HepG2 (cell line): ENCODE measurements around the gene DPM2. TPM values are rescaled to one million over a fixed set of nuclear protein-coding genes. Genes with fewer than 3 reads are reported as not detected.

Source experiments
- BATF2 ChIP-seq: sonication (generic); formaldehyde crosslinking; IDR thresholded peaks from 2 replicates; pipeline ENCODE4 v1.8.0; 2022; ENCODE audit warnings: mild to moderate bottlenecking, missing genetic modification reagents, moderate library complexity
- BORCS8-MEF2B ChIP-seq: sonication (generic); formaldehyde crosslinking; IDR thresholded peaks from 2 replicates; pipeline ENCODE4 v1.8.0; 2022; ENCODE audit warnings: mild to moderate bottlenecking, missing genetic modification reagents
- ELF3 ChIP-seq: IDR thresholded peaks from 2 replicates; pipeline ENCODE4 v1.6.1; 2016; ENCODE audit warnings: missing genetic modification reagents, missing compliant biosample characterization
- HNF4A ChIP-seq: sonication (generic); formaldehyde crosslinking; IDR thresholded peaks from 2 replicates; pipeline ENCODE4 v1.4.0; 2020; ENCODE audit warnings: missing genetic modification reagents
- JARID2 ChIP-seq: sonication (generic); formaldehyde crosslinking; IDR thresholded peaks from 2 replicates; pipeline ENCODE4 v1.8.1; 2023; ENCODE audit warnings: missing genetic modification reagents, inconsistent platforms; ENCODE audit not compliant: insufficient replicate concordance
- KDM2A ChIP-seq: sonication (generic); formaldehyde crosslinking; IDR thresholded peaks from 2 replicates; pipeline ENCODE4 v1.4.0; 2020; ENCODE audit warnings: low read depth, missing genetic modification reagents, borderline replicate concordance
- MAX ChIP-seq: IDR thresholded peaks from 2 replicates; pipeline ENCODE4 v1.6.1; 2012; ENCODE audit warnings: inconsistent platforms
- NR1H2 ChIP-seq: sonication (generic); formaldehyde crosslinking; IDR thresholded peaks from 2 replicates; pipeline ENCODE4 v1.8.1; 2022; ENCODE audit warnings: low read depth, missing genetic modification reagents, borderline replicate concordance
- RBAK ChIP-seq: sonication (generic); formaldehyde crosslinking; IDR thresholded peaks from 2 replicates; pipeline ENCODE4 v1.5.1; 2020; ENCODE audit warnings: mild to moderate bottlenecking, missing genetic modification reagents
- SIN3B ChIP-seq: fragments of 150-350 bp; IDR thresholded peaks from 2 replicates; pipeline ENCODE4 v1.6.1; 2014; ENCODE audit warnings: low read length
- YEATS4 ChIP-seq: sonication (generic); formaldehyde crosslinking; IDR thresholded peaks from 2 replicates; pipeline ENCODE4 v1.4.0; 2020; ENCODE audit warnings: missing genetic modification reagents, borderline replicate concordance
- ZFAT ChIP-seq: sonication (generic); formaldehyde crosslinking; conservative IDR thresholded peaks from 2 replicates; pipeline ENCODE4 v1.8.1; 2023; ENCODE audit warnings: missing genetic modification reagents, inconsistent platforms
- ZNF12 ChIP-seq: sonication (generic); formaldehyde crosslinking; IDR thresholded peaks from 2 replicates; pipeline ENCODE4 v1.5.0; 2020; ENCODE audit warnings: missing genetic modification reagents
- ZNF138 ChIP-seq: sonication (generic); formaldehyde crosslinking; IDR thresholded peaks from 2 replicates; pipeline ENCODE4 v1.5.0; 2020; ENCODE audit warnings: mild to moderate bottlenecking, low read depth, missing genetic modification reagents
- ZNF225 ChIP-seq: sonication (generic); formaldehyde crosslinking; IDR thresholded peaks from 2 replicates; pipeline ENCODE4 v1.4.0; 2020; ENCODE audit warnings: mild to moderate bottlenecking, missing genetic modification reagents
- ZNF253 ChIP-seq: sonication (generic); formaldehyde crosslinking; IDR thresholded peaks from 2 replicates; pipeline ENCODE4 v1.8.0; 2022; ENCODE audit warnings: mild to moderate bottlenecking, missing genetic modification reagents, borderline replicate concordance
- ZNF597 ChIP-seq: sonication (generic); formaldehyde crosslinking; IDR thresholded peaks from 2 replicates; pipeline ENCODE4 v1.5.0; 2020; ENCODE audit warnings: missing genetic modification reagents
- polyA plus RNA-seq, 8 experiments: library from polyadenylated mRNA; depleted of rRNA in 3 of 8; stranded (reverse) in 7 of 8; unstranded in 1 of 8; fragments of >200 nt; fragmentation: Illumina TruSeq in 4 of 8; extraction: Trizol in 4 of 8; gene quantifications; 2 replicates each; pipeline versions ENCODE4 v1.2.1 to v1.2.3, GENCODE V29; 2011 to 2016; ENCODE audit warnings: low read depth in 4 of 8, missing spikeins in 1 of 8, mixed read lengths in 1 of 8; ENCODE audit not compliant: insufficient read depth in 1 of 8
- total RNA-seq, 5 experiments: library from RNA; depleted of rRNA; stranded (reverse); fragments of >200 nt; fragmentation: Illumina TruSeq; extraction: Trizol; gene quantifications; 2 replicates each; pipeline ENCODE4 v1.2.3, GENCODE V29; 2016; ENCODE audit warnings: low read depth in 1 of 5
- TF ChIP-seq, protein P1 (sequence below): sonication (generic); formaldehyde crosslinking; IDR thresholded peaks from 2 replicates; pipeline ENCODE4 v1.4.0; 2020; ENCODE audit warnings: low read depth, mild to moderate bottlenecking, missing genetic modification reagents
- TF ChIP-seq, protein P2 (sequence below): sonication (generic); formaldehyde crosslinking; IDR thresholded peaks from 2 replicates; pipeline ENCODE4 v1.5.0; 2020; ENCODE audit warnings: missing genetic modification reagents
- TF ChIP-seq, protein P3 (sequence below): sonication (generic); formaldehyde crosslinking; IDR thresholded peaks from 2 replicates; pipeline ENCODE4 v1.4.0; 2020; ENCODE audit warnings: missing genetic modification reagents, borderline replicate concordance
- TF ChIP-seq, protein P4 (sequence below): sonication (generic); formaldehyde crosslinking; IDR thresholded peaks from 2 replicates; pipeline ENCODE4 v1.9.0; 2022; ENCODE audit warnings: low read depth, missing genetic modification reagents

DPM2 gene
- total and polyA plus RNA-seq, 2 of the 13 experiments (the other 11 are each of a cell fraction or from before 2014, with no cell fraction given) = 24.8 to 35.3 TPM

DNA sequence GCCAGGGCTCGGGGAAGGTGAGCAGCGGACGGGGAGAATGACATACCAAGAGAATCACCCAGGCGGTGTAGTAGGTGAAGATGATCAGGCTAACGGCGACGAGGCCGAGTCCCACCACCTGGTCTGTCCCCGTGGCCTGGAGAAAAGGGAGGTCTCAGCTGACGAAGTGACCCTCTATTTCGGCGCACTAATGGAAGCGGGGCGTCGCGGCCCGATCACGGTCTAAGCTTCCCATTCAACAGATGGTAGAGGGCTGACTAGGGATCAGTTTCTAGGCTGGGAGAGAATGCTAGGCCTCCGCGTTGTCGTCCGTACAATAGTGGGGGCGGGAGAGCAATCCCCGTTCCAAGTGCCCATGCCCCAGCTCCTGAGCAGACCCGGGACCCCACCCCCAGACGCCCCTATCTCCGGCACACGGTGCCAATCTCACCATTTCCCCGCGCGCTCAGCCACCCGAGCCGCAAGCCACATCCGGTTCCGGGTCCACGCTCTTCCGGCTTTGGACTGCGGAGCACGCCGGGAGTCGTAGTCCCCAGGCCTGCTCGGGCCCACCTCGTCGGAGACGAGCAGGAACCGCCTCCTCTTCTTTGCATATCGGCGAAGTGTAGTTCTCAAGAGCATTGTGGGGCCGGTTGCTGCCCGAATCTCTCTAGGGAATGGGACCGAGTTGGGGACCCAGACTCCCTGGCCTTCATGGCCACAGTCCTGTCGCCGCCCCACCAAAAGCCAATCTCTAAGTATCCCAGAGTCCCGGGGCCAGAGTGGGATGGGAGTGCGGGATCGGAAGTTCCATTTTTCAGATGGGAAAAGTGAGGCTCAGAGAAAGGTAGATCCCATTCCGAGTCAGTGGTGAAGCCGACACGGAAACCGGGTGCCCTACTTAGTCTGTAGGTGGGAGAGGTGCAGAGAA, at the start of gene DPM2 (continued):
- peak; percentile 99 for TF ChIP-seq KDM2A (CRISPR knock-in tag)
- TF ChIP-seq JARID2 (CRISPR knock-in tag) = no peak
- no peak for TF ChIP-seq ZFAT (CRISPR knock-in tag)
- TF ChIP-seq, protein P1, sequence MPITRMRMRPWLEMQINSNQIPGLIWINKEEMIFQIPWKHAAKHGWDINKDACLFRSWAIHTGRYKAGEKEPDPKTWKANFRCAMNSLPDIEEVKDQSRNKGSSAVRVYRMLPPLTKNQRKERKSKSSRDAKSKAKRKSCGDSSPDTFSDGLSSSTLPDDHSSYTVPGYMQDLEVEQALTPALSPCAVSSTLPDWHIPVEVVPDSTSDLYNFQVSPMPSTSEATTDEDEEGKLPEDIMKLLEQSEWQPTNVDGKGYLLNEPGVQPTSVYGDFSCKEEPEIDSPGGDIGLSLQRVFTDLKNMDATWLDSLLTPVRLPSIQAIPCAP (CRISPR knock-in tag) = no peak
- TF ChIP-seq HNF4A (CRISPR knock-in tag) = no peak
- TF ChIP-seq, protein P2, sequence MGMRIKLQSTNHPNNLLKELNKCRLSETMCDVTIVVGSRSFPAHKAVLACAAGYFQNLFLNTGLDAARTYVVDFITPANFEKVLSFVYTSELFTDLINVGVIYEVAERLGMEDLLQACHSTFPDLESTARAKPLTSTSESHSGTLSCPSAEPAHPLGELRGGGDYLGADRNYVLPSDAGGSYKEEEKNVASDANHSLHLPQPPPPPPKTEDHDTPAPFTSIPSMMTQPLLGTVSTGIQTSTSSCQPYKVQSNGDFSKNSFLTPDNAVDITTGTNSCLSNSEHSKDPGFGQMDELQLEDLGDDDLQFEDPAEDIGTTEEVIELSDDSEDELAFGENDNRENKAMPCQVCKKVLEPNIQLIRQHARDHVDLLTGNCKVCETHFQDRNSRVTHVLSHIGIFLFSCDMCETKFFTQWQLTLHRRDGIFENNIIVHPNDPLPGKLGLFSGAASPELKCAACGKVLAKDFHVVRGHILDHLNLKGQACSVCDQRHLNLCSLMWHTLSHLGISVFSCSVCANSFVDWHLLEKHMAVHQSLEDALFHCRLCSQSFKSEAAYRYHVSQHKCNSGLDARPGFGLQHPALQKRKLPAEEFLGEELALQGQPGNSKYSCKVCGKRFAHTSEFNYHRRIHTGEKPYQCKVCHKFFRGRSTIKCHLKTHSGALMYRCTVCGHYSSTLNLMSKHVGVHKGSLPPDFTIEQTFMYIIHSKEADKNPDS (CRISPR knock-in tag) = no peak
- no peak for TF ChIP-seq SIN3B
- TF ChIP-seq ZNF225 = no peak; the same call in 1 of the 2 replicates
- no peak; the same call in 1 of the 2 replicates for TF ChIP-seq NR1H2 (CRISPR knock-in tag)
- no peak for TF ChIP-seq ZNF253 (CRISPR knock-in tag)
- no peak for TF ChIP-seq BORCS8-MEF2B (CRISPR knock-in tag)
- no peak for TF ChIP-seq ZNF138 (CRISPR knock-in tag)
- no peak for TF ChIP-seq BATF2
- TF ChIP-seq ELF3 = peak; percentile 76
- TF ChIP-seq RBAK = no peak
- TF ChIP-seq ZNF12 (CRISPR knock-in tag) = no peak
- TF ChIP-seq ZNF597 = no peak
- peak; percentile 59; the same call in 1 of the 2 replicates for TF ChIP-seq YEATS4 (CRISPR knock-in tag)
- TF ChIP-seq MAX = peak; percentile 86
- TF ChIP-seq, protein P3, sequence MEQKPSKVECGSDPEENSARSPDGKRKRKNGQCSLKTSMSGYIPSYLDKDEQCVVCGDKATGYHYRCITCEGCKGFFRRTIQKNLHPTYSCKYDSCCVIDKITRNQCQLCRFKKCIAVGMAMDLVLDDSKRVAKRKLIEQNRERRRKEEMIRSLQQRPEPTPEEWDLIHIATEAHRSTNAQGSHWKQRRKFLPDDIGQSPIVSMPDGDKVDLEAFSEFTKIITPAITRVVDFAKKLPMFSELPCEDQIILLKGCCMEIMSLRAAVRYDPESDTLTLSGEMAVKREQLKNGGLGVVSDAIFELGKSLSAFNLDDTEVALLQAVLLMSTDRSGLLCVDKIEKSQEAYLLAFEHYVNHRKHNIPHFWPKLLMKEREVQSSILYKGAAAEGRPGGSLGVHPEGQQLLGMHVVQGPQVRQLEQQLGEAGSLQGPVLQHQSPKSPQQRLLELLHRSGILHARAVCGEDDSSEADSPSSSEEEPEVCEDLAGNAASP (CRISPR knock-in tag) = no peak
- TF ChIP-seq, protein P4, sequence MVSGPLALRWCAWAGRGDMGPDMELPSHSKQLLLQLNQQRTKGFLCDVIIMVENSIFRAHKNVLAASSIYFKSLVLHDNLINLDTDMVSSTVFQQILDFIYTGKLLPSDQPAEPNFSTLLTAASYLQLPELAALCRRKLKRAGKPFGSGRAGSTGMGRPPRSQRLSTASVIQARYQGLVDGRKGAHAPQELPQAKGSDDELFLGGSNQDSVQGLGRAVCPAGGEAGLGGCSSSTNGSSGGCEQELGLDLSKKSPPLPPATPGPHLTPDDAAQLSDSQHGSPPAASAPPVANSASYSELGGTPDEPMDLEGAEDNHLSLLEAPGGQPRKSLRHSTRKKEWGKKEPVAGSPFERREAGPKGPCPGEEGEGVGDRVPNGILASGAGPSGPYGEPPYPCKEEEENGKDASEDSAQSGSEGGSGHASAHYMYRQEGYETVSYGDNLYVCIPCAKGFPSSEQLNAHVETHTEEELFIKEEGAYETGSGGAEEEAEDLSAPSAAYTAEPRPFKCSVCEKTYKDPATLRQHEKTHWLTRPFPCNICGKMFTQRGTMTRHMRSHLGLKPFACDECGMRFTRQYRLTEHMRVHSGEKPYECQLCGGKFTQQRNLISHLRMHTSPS (CRISPR knock-in tag) = peak; percentile 43
